ENCODE results near the gene DKC1.
"Not testable (repeated sequence)": the region's sequence is repeated elsewhere in the genome, so short reads cannot be mapped to it uniquely, and the experiment has no call there.

DNA sequence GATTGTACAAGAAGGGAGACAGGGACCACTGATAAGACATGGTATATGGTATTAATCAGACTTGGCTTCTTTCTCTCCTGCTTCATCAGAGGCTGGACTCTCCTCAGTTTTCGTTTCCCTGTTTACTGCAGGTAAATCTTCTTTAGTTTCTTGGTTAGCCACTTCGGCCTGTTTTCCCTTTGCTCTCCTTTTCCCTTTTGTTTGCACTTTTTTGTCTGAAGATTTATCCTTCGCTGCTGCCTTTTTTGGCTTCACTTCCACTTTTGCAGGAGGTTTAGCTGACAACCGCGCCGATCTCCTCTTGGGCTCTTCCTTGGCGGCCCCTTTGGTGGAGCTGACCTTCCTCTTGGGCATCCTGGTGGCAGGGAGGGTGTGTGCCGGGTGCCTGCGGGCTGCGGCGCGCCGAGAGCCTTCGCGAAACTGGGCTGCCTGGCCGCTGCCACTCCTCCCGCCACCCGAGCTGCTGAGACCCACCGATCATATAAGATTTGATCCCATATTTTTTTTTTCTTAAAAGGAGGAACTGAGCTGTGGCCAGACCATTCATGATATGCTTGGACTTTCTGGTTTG, 54.5 kb downstream of the DKC1 start:
- TF ChIP-seq, protein P1, sequence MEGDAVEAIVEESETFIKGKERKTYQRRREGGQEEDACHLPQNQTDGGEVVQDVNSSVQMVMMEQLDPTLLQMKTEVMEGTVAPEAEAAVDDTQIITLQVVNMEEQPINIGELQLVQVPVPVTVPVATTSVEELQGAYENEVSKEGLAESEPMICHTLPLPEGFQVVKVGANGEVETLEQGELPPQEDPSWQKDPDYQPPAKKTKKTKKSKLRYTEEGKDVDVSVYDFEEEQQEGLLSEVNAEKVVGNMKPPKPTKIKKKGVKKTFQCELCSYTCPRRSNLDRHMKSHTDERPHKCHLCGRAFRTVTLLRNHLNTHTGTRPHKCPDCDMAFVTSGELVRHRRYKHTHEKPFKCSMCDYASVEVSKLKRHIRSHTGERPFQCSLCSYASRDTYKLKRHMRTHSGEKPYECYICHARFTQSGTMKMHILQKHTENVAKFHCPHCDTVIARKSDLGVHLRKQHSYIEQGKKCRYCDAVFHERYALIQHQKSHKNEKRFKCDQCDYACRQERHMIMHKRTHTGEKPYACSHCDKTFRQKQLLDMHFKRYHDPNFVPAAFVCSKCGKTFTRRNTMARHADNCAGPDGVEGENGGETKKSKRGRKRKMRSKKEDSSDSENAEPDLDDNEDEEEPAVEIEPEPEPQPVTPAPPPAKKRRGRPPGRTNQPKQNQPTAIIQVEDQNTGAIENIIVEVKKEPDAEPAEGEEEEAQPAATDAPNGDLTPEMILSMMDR (conservative IDR thresholded peaks at IDR 0.05; ENCODE audit: low read length) = not testable (repeated sequence)
- not testable (repeated sequence) for TF ChIP-seq EZH2phosphoT487 (IDR thresholded peaks at IDR 0.05; ENCODE audit: borderline replicate concordance, low read depth, low read length)

All from OCI-LY7 (cell line).